ENCODE data around the gene DCTPP1.
"Not testable (repeated sequence)": the region's sequence is repeated elsewhere in the genome, so short reads cannot be mapped to it uniquely, and the experiment has no call there.

Gene DCTPP1

GRCh38 chr16:30457256-30457655, 27.4 kb upstream of the DCTPP1 start:
- ATAC-seq (ENCODE audit: low read depth) = no peak
- Histone ChIP-seq H3K36me3 (ENCODE audit: low read depth) (no peaks in the 10 kb centered on the region), H3K9me3 (ENCODE audit: severe bottlenecking) (no peaks in the 10 kb centered on the region), H3K27me3 (ENCODE audit: insufficient read depth, poor library complexity, severe bottlenecking) (no peaks in the 10 kb centered on the region), H3K4me1 (ENCODE audit: insufficient read depth, poor library complexity, severe bottlenecking) (no peaks in the 10 kb centered on the region), H3K4me3 (ENCODE audit: severe bottlenecking) (no peak overlapping the region), H3K27ac (ENCODE audit: poor library complexity, severe bottlenecking) (no peak overlapping the region)
- DNase-seq (ENCODE audit: low spot score) = no peak
- TF ChIP-seq, protein P1, sequence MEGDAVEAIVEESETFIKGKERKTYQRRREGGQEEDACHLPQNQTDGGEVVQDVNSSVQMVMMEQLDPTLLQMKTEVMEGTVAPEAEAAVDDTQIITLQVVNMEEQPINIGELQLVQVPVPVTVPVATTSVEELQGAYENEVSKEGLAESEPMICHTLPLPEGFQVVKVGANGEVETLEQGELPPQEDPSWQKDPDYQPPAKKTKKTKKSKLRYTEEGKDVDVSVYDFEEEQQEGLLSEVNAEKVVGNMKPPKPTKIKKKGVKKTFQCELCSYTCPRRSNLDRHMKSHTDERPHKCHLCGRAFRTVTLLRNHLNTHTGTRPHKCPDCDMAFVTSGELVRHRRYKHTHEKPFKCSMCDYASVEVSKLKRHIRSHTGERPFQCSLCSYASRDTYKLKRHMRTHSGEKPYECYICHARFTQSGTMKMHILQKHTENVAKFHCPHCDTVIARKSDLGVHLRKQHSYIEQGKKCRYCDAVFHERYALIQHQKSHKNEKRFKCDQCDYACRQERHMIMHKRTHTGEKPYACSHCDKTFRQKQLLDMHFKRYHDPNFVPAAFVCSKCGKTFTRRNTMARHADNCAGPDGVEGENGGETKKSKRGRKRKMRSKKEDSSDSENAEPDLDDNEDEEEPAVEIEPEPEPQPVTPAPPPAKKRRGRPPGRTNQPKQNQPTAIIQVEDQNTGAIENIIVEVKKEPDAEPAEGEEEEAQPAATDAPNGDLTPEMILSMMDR (IDR thresholded peaks at IDR 0.05; ENCODE audit: poor library complexity, severe bottlenecking) = no peak

- no peaks in the 10 kb centered on the region for H3K9me3 ChIP-seq (ENCODE audit: severe bottlenecking)
- H3K36me3 ChIP-seq (ENCODE audit: low read depth) = no peaks in the 10 kb centered on the region
- no peaks in the 10 kb centered on the region for H3K27me3 ChIP-seq (ENCODE audit: insufficient read depth, poor library complexity, severe bottlenecking)
- H3K4me1 ChIP-seq (ENCODE audit: insufficient read depth, poor library complexity, severe bottlenecking) = no peaks in the 10 kb centered on the region
- DNase-seq (ENCODE audit: low spot score) = no peak
- no peak overlapping the region for H3K27ac ChIP-seq (ENCODE audit: poor library complexity, severe bottlenecking)
- H3K4me3 ChIP-seq (ENCODE audit: severe bottlenecking) = no peak overlapping the region
- no peak for ATAC-seq (ENCODE audit: low read depth)
- TF ChIP-seq, protein P1 (IDR thresholded peaks at IDR 0.05; ENCODE audit: poor library complexity, severe bottlenecking) = no peak
Observed at GRCh38 chr16:30456302-30456701, 26.5 kb upstream of the DCTPP1 start.

DNA sequence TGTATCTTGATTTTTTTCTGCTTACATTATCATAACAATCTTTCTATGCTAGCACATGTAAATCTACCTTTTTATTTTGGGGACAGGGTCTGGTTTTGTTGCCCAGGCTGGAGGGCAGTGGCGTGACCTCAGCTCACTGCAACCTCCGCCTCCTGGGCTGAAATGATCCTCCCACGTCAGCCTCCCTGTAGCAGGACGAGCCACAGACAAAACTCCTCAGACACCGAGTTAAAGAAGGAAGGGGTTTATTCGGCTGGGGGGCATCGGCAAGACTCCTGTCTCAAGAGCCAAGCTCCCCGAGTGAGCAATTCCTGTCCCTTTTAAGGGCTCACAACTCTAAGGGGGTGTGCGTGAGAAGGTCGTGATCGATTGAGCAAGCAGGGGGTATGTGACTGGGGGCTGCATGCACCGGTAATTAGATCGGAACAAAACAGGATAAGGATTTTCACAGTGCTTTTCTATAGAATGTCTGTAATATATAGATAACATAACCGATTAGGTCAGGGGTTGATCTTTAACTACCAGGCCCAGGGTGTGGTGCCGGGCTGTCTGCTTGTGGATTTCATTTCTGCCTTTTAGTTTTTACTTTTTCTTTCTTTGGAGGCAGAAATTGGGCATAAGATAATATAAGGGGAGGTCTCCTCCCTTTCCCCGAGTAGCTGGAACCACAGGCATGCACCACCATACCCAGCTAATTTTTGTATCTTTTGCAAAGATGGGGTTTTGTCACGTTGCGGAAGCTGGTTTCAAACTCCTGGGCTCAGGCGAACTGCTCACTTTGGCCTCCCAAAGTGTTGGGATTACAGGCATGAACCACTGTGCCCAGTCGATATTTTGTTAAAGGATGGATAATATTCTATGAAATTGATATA, 23.1 kb upstream of the DCTPP1 start:
- not testable (repeated sequence) for H3K27ac ChIP-seq (ENCODE audit: poor library complexity, severe bottlenecking); H3K4me3 ChIP-seq (ENCODE audit: severe bottlenecking); ATAC-seq (ENCODE audit: low read depth); H3K9me3 ChIP-seq (ENCODE audit: severe bottlenecking); H3K4me1 ChIP-seq (ENCODE audit: insufficient read depth, poor library complexity, severe bottlenecking); H3K27me3 ChIP-seq (ENCODE audit: insufficient read depth, poor library complexity, severe bottlenecking); H3K36me3 ChIP-seq (ENCODE audit: low read depth); DNase-seq (ENCODE audit: low spot score)

DNA sequence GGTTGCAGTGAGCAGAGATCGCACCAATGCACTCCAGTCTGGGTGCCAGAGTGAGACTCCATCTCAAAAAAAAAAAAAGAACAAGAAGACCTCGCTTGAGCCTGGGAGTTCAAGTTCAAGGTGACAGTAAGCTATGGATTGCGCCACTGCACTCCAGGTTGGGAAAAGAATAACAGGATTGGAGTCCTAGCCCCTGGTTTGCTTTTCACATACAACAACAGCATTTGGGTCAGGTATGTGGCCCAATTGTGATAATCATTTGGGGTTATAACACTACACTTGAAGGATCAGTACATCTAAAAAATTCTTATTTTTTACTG, 19.2 kb upstream of the DCTPP1 start:
- Histone ChIP-seq H3K4me3 (ENCODE audit: severe bottlenecking) (no peak overlapping the region), H3K27ac (ENCODE audit: poor library complexity, severe bottlenecking) (no peak overlapping the region), H3K27me3 (ENCODE audit: insufficient read depth, poor library complexity, severe bottlenecking) (no peaks in the 10 kb centered on the region), H3K36me3 (ENCODE audit: low read depth) (peaks cover 8% of the 10 kb centered on the region), H3K4me1 (ENCODE audit: insufficient read depth, poor library complexity, severe bottlenecking) (peaks cover 6% of the 10 kb centered on the region), H3K9me3 (ENCODE audit: severe bottlenecking) (no peaks in the 10 kb centered on the region)
- TF ChIP-seq, protein P1 (IDR thresholded peaks at IDR 0.05; ENCODE audit: poor library complexity, severe bottlenecking) = no peak
- DNase-seq (ENCODE audit: low spot score) = no peak
- ATAC-seq (ENCODE audit: low read depth) = no peak

DNA sequence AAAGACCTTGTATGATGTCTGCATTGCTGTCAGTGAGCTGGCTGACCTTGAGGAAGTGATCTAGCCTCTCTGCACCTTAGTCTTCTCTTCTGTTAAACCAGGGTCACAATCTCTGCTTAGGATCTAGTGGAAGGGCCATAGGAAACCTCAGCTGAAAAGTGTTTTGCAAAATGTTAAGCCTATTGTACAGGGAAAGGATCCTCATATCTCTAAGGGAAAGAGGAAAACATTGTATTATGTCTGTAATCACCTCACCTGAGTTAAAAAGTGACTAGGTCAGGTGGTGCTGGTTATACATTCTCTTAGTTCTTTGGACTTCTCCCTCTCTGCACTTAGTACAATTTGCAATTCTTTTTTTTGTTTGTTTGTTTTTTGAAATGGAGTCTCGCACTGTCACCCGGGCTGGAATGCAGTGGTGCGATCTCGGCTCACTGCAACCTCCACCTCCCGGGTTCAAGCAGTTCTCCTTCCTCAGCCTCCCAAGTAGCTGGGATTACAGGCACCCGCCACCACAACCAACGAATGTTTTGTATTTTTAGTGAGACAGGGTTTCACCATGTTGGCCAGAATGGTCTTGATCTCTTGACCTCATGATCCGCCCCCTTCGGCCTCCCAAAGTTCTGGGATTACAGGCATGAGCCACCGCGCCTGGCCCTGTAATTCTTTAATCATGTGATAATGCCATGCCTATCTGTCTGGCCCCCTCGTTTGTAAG, 17.8 kb upstream of the DCTPP1 start:
- no peak overlapping the region for H3K4me3 ChIP-seq (ENCODE audit: severe bottlenecking)
- ATAC-seq (ENCODE audit: low read depth) = no peak
- no peak for DNase-seq (ENCODE audit: low spot score)
- H3K36me3 ChIP-seq (ENCODE audit: low read depth) = peaks cover 17% of the 10 kb centered on the region
- TF ChIP-seq, protein P1 (IDR thresholded peaks at IDR 0.05; ENCODE audit: poor library complexity, severe bottlenecking) = no peak
- peaks cover 6% of the 10 kb centered on the region for H3K4me1 ChIP-seq (ENCODE audit: insufficient read depth, poor library complexity, severe bottlenecking)
- no peaks in the 10 kb centered on the region for H3K27me3 ChIP-seq (ENCODE audit: insufficient read depth, poor library complexity, severe bottlenecking)
- no peak overlapping the region for H3K27ac ChIP-seq (ENCODE audit: poor library complexity, severe bottlenecking)
- H3K9me3 ChIP-seq (ENCODE audit: severe bottlenecking) = no peaks in the 10 kb centered on the region

Data from RWPE2 (cell line).